ENCODE results near the gene KRTAP8-1. TPM values are rescaled to one million over a fixed set of nuclear protein-coding genes. Genes with fewer than 3 reads are reported as not detected.

Gene KRTAP8-1
- total and polyA plus RNA-seq, 2 donors (not counting 1 experiment from before 2014, with no cell fraction given): not detected

Small RNA genes within 50 kb of the gene (small RNA-seq; reads per million reads assigned to genes)
- not detected for gene AP000244.1 (ENCODE audit: insufficient read length, low read depth, low replicate concordance)
- not detected for gene KRTAP8-2P (ENCODE audit: insufficient read length, low read depth, low replicate concordance)
- not detected for gene KRTAP8-3P (ENCODE audit: insufficient read length, low read depth, low replicate concordance)

Other genes starting within 250 kb of the KRTAP8-1 start
- not detected in 2 replicates for gene KRTAP22-2, start 222.9 kb downstream of the KRTAP8-1 start, total RNA-seq
- not detected in 2 replicates for gene KRTAP22-2, start 222.9 kb downstream of the KRTAP8-1 start, polyA plus RNA-seq
- not detected in 2 replicates for gene KRTAP6-3, start 220.8 kb downstream of the KRTAP8-1 start, total RNA-seq
- gene KRTAP6-3, start 220.8 kb downstream of the KRTAP8-1 start, polyA plus RNA-seq: not detected in 2 replicates
- gene KRTAP6-2, start 214.4 kb downstream of the KRTAP8-1 start, total RNA-seq: not detected in 2 replicates
- gene KRTAP6-2, start 214.4 kb downstream of the KRTAP8-1 start, polyA plus RNA-seq: not detected in 2 replicates
- not detected in 2 replicates for gene KRTAP22-1, start 212.2 kb downstream of the KRTAP8-1 start, total RNA-seq
- not detected in 2 replicates for gene KRTAP22-1, start 212.2 kb downstream of the KRTAP8-1 start, polyA plus RNA-seq
- not detected in 2 replicates for gene KRTAP6-1, start 199.3 kb downstream of the KRTAP8-1 start, total RNA-seq
- not detected in 2 replicates for gene KRTAP6-1, start 199.3 kb downstream of the KRTAP8-1 start, polyA plus RNA-seq
- gene KRTAP20-1, start 196.8 kb downstream of the KRTAP8-1 start, total RNA-seq: not detected in 2 replicates
- not detected in 2 replicates for gene KRTAP20-1, start 196.8 kb downstream of the KRTAP8-1 start, polyA plus RNA-seq
- gene KRTAP20-4, start 192.6 kb downstream of the KRTAP8-1 start, total RNA-seq: not detected in 2 replicates
- gene KRTAP20-4, start 192.6 kb downstream of the KRTAP8-1 start, polyA plus RNA-seq: not detected in 2 replicates
- gene KRTAP20-2, start 178.1 kb downstream of the KRTAP8-1 start, total RNA-seq: not detected in 2 replicates
- not detected in 2 replicates for gene KRTAP20-2, start 178.1 kb downstream of the KRTAP8-1 start, polyA plus RNA-seq
- not detected in 2 replicates for gene KRTAP20-3, start 170.4 kb downstream of the KRTAP8-1 start, total RNA-seq
- not detected in 2 replicates for gene KRTAP20-3, start 170.4 kb downstream of the KRTAP8-1 start, polyA plus RNA-seq
- gene KRTAP21-3, start 94.5 kb downstream of the KRTAP8-1 start, total RNA-seq: not detected in 2 replicates
- gene KRTAP21-3, start 94.5 kb downstream of the KRTAP8-1 start, polyA plus RNA-seq: not detected in 2 replicates
- gene KRTAP21-2, start 66.0 kb downstream of the KRTAP8-1 start, total RNA-seq: not detected in 2 replicates
- gene KRTAP21-2, start 66.0 kb downstream of the KRTAP8-1 start, polyA plus RNA-seq: not detected in 2 replicates
- not detected in 2 replicates for gene KRTAP21-1, start 57.8 kb downstream of the KRTAP8-1 start, total RNA-seq
- gene KRTAP21-1, start 57.8 kb downstream of the KRTAP8-1 start, polyA plus RNA-seq: not detected in 2 replicates
- not detected in 2 replicates for gene KRTAP7-1, start 16.5 kb upstream of the KRTAP8-1 start, total RNA-seq
- not detected in 2 replicates for gene KRTAP7-1, start 16.5 kb upstream of the KRTAP8-1 start, polyA plus RNA-seq
- not detected in 2 replicates for gene KRTAP11-1, start 68.3 kb upstream of the KRTAP8-1 start, total RNA-seq
- not detected in 2 replicates for gene KRTAP11-1, start 68.3 kb upstream of the KRTAP8-1 start, polyA plus RNA-seq
- gene KRTAP19-8, start 225.2 kb upstream of the KRTAP8-1 start, total RNA-seq: not detected in 2 replicates
- gene KRTAP19-8, start 225.2 kb upstream of the KRTAP8-1 start, polyA plus RNA-seq: not detected in 2 replicates